Esophagus squamous epithelium (tissue), 5 donors: ENCODE data around the gene GAN. TPM values are rescaled to one million over a fixed set of nuclear protein-coding genes. Genes with fewer than 3 reads are reported as not detected.

Experiments
- DNase-seq: peaks from one replicate; lab custom pipeline; 2025; lab: John Stamatoyannopoulos, UW
- H3K27ac ChIP-seq, 4 donors: fragments of 200-600 bp; sonication (generic); one replicate each; pipeline ENCODE4 v1.5.1; 2016 to 2019; ENCODE audit warnings: mild to moderate bottlenecking in 1 of 4
- H3K27me3 ChIP-seq, 4 donors: fragments of 200-600 bp; sonication (generic); 1 replicate in 3 of 4; 2 replicates in 1 of 4; pipeline versions ENCODE4 v1.5.1 to v1.6.0; 2017 to 2021; ENCODE audit warnings: antibody characterized with exemption in 1 of 4
- H3K36me3 ChIP-seq, 3 donors: fragments of 200-600 bp; sonication (generic); one replicate each; pipeline ENCODE4 v1.5.1; 2016 to 2019
- H3K4me1 ChIP-seq, 3 donors: fragments of 200-600 bp; sonication (generic); one replicate each; pipeline ENCODE4 v1.5.1; 2017 to 2019
- H3K4me3 ChIP-seq, 4 donors: fragments of 200-600 bp; sonication (generic); 1 replicate in 3 of 4; 2 replicates in 1 of 4; pipeline ENCODE4 v1.5.1; 2016 to 2019; ENCODE audit warnings: mild to moderate bottlenecking in 2 of 4, moderate library complexity in 1 of 4
- H3K9me3 ChIP-seq, 3 donors: fragments of 200-600 bp; sonication (generic); one replicate each; pipeline ENCODE4 v1.5.1; 2016 to 2019
- POLR2A ChIP-seq, 4 donors: fragments of 450-650 bp; IDR thresholded peaks; one replicate each; pipeline ENCODE4 v1.6.1; 2017; ENCODE audit warnings: antibody characterized with exemption in 4 of 4, mild to moderate bottlenecking in 4 of 4, moderate library complexity in 3 of 4
- WGBS, 2 donors: methylation state at CpG; one replicate each; pipeline ENCODE4 v1.1.5; 2018; 5-methylcytosine and 5-hydroxymethylcytosine counted together
- intact Hi-C: fragments of 100-400 bp; cut with DNase I; formaldehyde crosslinking; loops from one replicate; pipeline ENCODE4 v1.15.0; 2022
- total RNA-seq, 4 donors: library from RNA; depleted of rRNA; stranded (reverse); fragments of >200 nt; gene quantifications; one replicate each; pipeline ENCODE4 v1.1.0, GENCODE V29; 2016
- TF ChIP-seq, protein P1 (sequence below), 6 experiments: fragments of 450-650 bp in 4 of 6; fragments of 200-600 bp in 2 of 6; sonication (generic) in 2 of 6; IDR thresholded peaks; one replicate each; pipeline ENCODE4 v1.5.1; 2016 to 2019; ENCODE audit warnings: antibody characterized with exemption in 6 of 6, mild to moderate bottlenecking in 4 of 6, moderate library complexity in 4 of 6
- donor health status: DM: yes; HTN: yes; CAD: no.

Gene GAN
- total RNA-seq, 4 donors from 2014 or later: 16.7 to 28.0 (median 21.7) TPM

DNA sequence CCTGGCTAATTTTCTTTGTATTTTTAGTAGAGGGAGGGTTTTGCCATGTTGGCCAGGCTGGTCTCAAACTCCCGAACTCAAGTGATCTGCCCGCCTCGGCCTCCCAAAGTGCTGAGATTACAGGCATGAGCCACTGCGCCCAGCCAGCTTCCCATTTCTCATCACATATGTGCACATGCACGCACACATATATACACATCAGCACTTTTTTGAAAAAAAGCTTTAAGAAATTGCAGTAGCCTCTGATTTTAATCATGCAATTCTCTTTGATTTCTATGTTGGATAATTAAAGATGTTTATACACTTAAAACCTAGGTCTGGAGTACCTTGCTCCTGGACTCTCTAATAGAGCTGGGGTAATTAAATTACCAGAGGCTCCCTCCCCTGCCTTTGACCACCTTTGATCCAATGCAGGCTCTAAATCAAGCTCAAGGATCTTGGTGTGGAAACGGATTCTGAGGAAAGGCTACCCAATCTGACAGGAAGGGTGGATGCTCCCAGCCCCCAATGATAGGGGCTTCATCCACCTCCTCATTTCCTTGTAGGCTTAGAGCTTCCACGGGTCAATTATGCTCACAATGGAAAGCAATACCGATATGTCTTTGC is 29.7 kb upstream of the GAN start:
- Histone ChIP-seq H3K4me3 (no peak overlapping the region), H3K27me3 (no peaks in the 10 kb centered on the region), H3K36me3 (no peaks in the 10 kb centered on the region), H3K27ac (no peak overlapping the region), H3K4me1 (peaks cover 0 to 25% (median 0%) of the 10 kb centered on the region in 3 donors), H3K9me3 (no peaks in the 10 kb centered on the region)
- intact Hi-C loops: no loop called here
- TF ChIP-seq, protein P1, sequence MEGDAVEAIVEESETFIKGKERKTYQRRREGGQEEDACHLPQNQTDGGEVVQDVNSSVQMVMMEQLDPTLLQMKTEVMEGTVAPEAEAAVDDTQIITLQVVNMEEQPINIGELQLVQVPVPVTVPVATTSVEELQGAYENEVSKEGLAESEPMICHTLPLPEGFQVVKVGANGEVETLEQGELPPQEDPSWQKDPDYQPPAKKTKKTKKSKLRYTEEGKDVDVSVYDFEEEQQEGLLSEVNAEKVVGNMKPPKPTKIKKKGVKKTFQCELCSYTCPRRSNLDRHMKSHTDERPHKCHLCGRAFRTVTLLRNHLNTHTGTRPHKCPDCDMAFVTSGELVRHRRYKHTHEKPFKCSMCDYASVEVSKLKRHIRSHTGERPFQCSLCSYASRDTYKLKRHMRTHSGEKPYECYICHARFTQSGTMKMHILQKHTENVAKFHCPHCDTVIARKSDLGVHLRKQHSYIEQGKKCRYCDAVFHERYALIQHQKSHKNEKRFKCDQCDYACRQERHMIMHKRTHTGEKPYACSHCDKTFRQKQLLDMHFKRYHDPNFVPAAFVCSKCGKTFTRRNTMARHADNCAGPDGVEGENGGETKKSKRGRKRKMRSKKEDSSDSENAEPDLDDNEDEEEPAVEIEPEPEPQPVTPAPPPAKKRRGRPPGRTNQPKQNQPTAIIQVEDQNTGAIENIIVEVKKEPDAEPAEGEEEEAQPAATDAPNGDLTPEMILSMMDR (IDR thresholded peaks at IDR 0.05): no peak
- no peak for TF ChIP-seq POLR2A (IDR thresholded peaks at IDR 0.05)
- no peak for DNase-seq
- WGBS, 2 donors: 80 to 87% methylated on average over 7 to 8 of the region's 8 CpGs

DNA sequence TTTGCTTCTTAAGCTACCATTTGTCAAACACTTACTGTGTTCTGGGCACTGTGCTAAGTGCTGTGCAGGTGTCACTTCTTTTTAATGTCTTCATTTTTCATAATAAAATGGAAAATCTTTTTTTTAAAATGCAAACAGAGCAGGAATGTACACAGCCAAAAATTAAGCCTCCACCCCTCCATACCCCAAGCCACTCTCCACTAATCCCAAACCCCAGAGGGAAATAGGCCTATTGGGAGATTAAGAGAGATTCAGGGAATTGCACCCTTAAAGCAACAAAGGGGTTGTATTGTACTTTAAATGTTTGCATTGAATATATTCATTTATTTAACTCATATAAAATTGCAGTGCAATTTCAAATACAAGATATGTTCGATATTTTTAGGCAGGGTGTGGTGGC is 28.6 kb upstream of the GAN start:
- 68 to 83% methylated on average over 1 of the region's 1 CpG for WGBS, 2 donors
- H3K4me1 ChIP-seq: peaks cover 0 to 15% (median 0%) of the 10 kb centered on the region in 3 donors
- H3K27ac ChIP-seq: no peak overlapping the region
- no peak for DNase-seq
- H3K36me3 ChIP-seq: no peaks in the 10 kb centered on the region
- H3K4me3 ChIP-seq: no peak overlapping the region
- H3K9me3 ChIP-seq: no peaks in the 10 kb centered on the region
- TF ChIP-seq, protein P1 (IDR thresholded peaks at IDR 0.05): no peak
- no peak for TF ChIP-seq POLR2A (IDR thresholded peaks at IDR 0.05)
- H3K27me3 ChIP-seq: no peaks in the 10 kb centered on the region
- intact Hi-C loops: no loop called here

DNA sequence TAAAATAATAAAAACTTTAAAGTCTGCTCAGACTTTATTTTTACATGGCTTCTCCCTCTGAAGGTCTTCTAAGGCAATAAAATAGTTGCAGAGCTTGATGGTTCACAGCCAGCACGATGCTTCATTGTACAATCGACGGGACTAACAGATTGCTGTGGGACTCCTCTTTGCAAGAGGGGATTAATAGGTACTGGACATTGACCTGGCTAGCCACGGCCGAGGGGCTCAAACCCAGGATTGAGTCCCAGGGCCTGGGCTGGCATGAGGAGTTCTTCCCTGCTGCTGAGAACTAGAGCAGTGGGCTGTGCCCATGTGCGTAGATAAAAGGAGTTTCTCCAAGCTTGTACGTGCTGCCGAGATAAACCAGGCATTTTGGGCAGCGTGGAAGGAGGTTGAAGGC is 23.6 kb upstream of the GAN start:
- H3K9me3 ChIP-seq: no peaks in the 10 kb centered on the region
- DNase-seq: no peak
- TF ChIP-seq, protein P1 (IDR thresholded peaks at IDR 0.05): no peak
- no peak for TF ChIP-seq POLR2A (IDR thresholded peaks at IDR 0.05)
- intact Hi-C loops: no loop called here
- H3K36me3 ChIP-seq: no peaks in the 10 kb centered on the region
- no peaks in the 10 kb centered on the region for H3K27me3 ChIP-seq
- no peak overlapping the region for H3K27ac ChIP-seq
- WGBS, 2 donors: 90 to 92% methylated on average over 9 of the region's 9 CpGs
- peaks cover 0 to 3% (median 0%) of the 10 kb centered on the region in 3 donors for H3K4me1 ChIP-seq
- no peak overlapping the region for H3K4me3 ChIP-seq

DNA sequence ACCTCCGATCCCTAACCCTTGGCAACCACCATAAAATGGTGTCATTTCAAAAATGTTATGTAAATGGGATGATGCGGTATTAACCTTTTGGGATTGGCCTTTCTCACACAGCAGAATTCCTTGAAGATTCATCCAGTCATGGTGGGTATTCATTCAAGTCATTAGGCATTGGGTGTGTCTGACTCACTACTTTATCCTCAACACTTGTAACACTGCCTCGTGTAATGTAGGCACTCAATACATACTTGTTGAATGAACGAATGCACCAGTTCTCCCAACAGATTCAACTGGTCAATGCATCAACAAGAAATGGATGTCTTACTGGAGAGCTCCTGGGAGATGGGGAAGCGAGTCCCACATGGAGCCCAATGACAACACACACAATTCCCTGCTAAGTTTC is 21.8 kb upstream of the GAN start:
- intact Hi-C loops: no loop called here
- no peaks in the 10 kb centered on the region for H3K27me3 ChIP-seq
- no peak for DNase-seq

More for the DNA sequence above, 21.8 kb upstream of the GAN start:
- H3K4me3 ChIP-seq: no peak overlapping the region
- no peaks in the 10 kb centered on the region for H3K9me3 ChIP-seq
- no peaks in the 10 kb centered on the region for H3K36me3 ChIP-seq
- TF ChIP-seq, protein P1 (IDR thresholded peaks at IDR 0.05): no peak
- TF ChIP-seq POLR2A (IDR thresholded peaks at IDR 0.05): no peak
- H3K27ac ChIP-seq: no peak overlapping the region
- H3K4me1 ChIP-seq: peaks cover 0 to 9% (median 0%) of the 10 kb centered on the region in 3 donors
- WGBS, 2 donors: 78 to 83% methylated on average over 5 of the region's 5 CpGs
